ENCODE data around the gene CTTNBP2NL. TPM values are rescaled to one million over a fixed set of nuclear protein-coding genes. Genes with fewer than 3 reads are reported as not detected.
A peak's percentile ranks its signal among the peaks of the same experiment; 100 is the strongest.

Gene CTTNBP2NL
- polyA plus RNA-seq, 1 experiment, result 17.2 TPM

DNA sequence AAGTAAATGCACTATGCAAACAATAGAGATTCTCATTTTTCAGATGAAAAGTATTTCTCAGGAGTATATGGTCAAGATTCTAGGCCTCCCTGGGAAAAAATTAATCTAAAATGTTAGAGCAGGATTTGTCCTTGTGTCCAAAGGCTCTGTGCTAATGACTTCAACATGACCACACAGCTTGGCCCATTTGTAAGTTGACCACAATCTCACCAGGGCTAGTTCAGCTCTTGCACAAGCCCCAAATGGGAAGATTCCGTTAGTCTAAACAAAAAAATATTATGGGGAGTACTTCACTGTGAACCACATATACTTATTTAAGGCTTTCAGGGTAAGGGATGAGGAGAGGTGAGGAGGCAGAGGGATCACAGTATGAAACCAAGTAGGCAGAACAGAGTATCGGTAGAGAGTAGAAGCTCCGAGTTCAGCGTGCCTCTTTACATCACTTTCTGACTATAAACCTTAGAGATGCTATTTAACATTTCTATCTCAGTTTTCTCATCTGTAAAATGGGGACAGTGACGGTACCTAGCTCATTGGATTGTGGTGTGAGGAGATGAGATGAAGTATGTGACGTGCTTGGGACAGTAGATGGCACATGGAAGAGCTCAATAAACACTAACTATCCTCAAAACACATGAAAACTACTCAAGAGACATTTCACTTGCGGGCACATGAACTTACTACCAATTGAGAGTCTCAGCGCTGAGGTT is 37.8 kb upstream of the CTTNBP2NL start:
- no peak overlapping the region for H3K4me3 ChIP-seq (ENCODE audit: low read depth, low read length)
- peaks cover 21% of the 10 kb centered on the region for H3K27me3 ChIP-seq (ENCODE audit: control insufficient read depth, insufficient read depth, low read length)
- POLR2A ChIA-PET, result interaction anchor here (0.5 kb wide), 1 partner anchor 1139 kb away, joined by 9 read pairs; no protein-coding TSS in a partner anchor
- DNase-seq (ENCODE audit: low read depth), result peak; percentile 6
- TF ChIP-seq, protein P1, sequence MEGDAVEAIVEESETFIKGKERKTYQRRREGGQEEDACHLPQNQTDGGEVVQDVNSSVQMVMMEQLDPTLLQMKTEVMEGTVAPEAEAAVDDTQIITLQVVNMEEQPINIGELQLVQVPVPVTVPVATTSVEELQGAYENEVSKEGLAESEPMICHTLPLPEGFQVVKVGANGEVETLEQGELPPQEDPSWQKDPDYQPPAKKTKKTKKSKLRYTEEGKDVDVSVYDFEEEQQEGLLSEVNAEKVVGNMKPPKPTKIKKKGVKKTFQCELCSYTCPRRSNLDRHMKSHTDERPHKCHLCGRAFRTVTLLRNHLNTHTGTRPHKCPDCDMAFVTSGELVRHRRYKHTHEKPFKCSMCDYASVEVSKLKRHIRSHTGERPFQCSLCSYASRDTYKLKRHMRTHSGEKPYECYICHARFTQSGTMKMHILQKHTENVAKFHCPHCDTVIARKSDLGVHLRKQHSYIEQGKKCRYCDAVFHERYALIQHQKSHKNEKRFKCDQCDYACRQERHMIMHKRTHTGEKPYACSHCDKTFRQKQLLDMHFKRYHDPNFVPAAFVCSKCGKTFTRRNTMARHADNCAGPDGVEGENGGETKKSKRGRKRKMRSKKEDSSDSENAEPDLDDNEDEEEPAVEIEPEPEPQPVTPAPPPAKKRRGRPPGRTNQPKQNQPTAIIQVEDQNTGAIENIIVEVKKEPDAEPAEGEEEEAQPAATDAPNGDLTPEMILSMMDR (IDR thresholded peaks at IDR 0.05; ENCODE audit: insufficient read depth, low read depth, low read length), result no peak
- CTCF ChIA-PET, result interaction anchor here (0.5 to 10.1 kb wide), 22 partner anchors 9 to 367 kb away, joined by 3 to 139 read pairs (median 4); partner anchors contain the start of genes PPM1J and RHOC
- H3K36me3 ChIP-seq (ENCODE audit: control insufficient read depth, insufficient read depth, low read length), result no peaks in the 10 kb centered on the region

DNA sequence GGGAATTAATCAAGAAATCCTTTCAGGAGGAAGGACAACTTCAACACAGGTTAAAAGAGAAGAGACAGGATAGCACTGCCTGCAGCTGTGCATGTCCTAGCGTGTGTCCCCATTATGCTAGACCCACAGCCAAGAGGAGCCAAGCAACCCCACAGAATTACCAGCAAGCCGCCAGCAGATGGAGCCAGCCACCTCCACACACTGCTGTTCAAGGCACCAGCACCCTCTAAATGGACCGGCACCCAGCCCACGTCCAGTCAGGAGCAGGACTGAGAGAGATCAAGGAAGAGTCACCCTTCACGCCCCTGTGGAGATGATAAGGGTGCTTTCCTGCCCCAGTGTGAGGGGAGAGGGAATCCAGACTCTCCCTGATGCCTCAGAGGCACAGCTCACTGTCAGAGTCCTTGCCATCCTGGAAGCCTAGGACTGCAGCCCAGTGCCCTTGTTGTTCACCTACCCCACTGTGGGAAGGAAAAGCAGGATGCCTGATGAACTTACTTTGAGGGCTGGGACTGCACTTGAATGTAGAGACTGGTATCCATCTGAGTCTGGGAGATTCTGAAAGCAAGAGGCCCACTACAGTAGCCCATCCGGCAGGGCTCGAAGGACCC is 37.1 kb upstream of the CTTNBP2NL start:
- TF ChIP-seq, protein P1 (IDR thresholded peaks at IDR 0.05; ENCODE audit: insufficient read depth, low read depth, low read length), result peak; percentile 91
- Histone ChIP-seq H3K27me3 (ENCODE audit: control insufficient read depth, insufficient read depth, low read length) (peaks cover 21% of the 10 kb centered on the region), H3K4me3 (ENCODE audit: low read depth, low read length) (no peak overlapping the region), H3K36me3 (ENCODE audit: control insufficient read depth, insufficient read depth, low read length) (no peaks in the 10 kb centered on the region)
- ChIA-PET POLR2A (no interaction called here), CTCF (interaction anchor here (0.5 to 10.1 kb wide), 26 partner anchors 8 to 368 kb away, joined by 3 to 139 read pairs (median 4); partner anchors contain the start of genes PPM1J and RHOC)
- DNase-seq (ENCODE audit: low read depth), result no peak

DNA sequence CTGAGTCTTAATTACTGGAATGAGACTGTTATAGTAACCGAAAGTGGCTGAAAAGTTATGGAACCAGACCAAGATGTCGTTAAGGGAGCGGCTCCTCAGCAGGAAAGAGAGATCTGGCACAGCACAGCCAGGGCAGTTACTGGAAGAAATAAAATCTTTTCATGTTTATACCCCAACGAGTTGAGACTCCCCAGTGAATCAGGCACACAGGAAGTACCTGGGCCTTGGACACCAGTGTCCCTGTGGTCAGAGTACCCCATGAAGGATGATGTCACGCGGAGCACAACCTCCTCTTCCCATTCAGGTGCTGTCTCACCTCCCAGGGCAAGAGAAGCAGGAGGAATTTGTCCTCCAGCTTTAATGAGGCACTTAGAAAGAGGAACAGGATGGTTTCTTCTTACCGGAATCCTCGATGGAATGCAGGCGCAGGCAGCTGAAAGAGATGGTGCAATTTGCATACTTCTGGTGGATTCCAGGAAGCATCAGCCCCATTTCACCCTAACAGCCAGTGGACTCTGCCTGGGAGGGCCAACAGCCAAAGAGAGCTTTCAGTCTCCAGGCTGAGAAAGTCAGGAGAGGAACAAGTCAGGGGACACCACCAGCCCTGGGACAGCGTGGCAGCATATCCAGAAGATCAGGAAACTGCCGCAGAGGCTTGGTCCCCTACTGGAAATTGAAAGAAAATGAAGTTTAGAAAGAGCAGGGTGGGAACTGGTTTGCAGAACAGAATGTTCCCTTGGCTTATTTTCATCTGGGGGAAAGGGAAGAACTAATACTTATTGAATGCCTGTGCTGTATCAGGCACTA is 35.9 kb upstream of the CTTNBP2NL start:
- TF ChIP-seq, protein P1 (IDR thresholded peaks at IDR 0.05; ENCODE audit: insufficient read depth, low read depth, low read length), result no peak
- peak; percentile 59 for DNase-seq (ENCODE audit: low read depth)
- POLR2A ChIA-PET, result interaction anchor here (0.5 to 0.6 kb wide), 2 partner anchors 12 to 682 kb away, joined by 3 to 4 read pairs; no protein-coding TSS in a partner anchor
- peak overlapping the region; percentile 16; the same call in 1 of the 2 replicates for H3K4me3 ChIP-seq (ENCODE audit: low read depth, low read length)
- H3K36me3 ChIP-seq (ENCODE audit: control insufficient read depth, insufficient read depth, low read length), result no peaks in the 10 kb centered on the region
- H3K27me3 ChIP-seq (ENCODE audit: control insufficient read depth, insufficient read depth, low read length), result peaks cover 21% of the 10 kb centered on the region
- CTCF ChIA-PET, result interaction anchor here (1.0 to 10.1 kb wide), 9 partner anchors 7 to 251 kb away, joined by 3 to 139 read pairs (median 5); no protein-coding TSS in a partner anchor

DNA sequence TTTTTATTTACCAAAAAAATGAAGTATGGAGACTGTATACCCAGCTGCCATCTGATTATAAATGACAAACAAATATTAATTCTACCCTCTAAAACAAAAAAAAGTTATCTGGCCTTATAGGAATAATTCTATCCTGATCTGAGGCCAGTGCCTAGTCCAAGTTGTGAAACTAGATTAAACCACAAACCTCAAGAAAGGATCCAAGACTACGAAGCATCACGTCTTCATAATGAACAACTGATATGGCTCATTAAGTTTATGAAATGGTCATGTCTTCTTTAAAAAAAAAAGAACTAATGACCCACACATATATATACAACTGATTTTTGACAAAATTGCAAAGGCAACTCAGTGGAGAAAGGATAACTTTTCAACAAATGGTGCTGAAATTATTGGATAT is 32.4 kb upstream of the CTTNBP2NL start:
- ChIA-PET POLR2A (no interaction called here), CTCF (interaction anchor here (1.3 kb wide), 1 partner anchor 8 kb away, joined by 3 read pairs; no protein-coding TSS in a partner anchor)
- Histone ChIP-seq H3K27me3 (ENCODE audit: control insufficient read depth, insufficient read depth, low read length) (peaks cover 10% of the 10 kb centered on the region), H3K4me3 (ENCODE audit: low read depth, low read length) (no peak overlapping the region), H3K36me3 (ENCODE audit: control insufficient read depth, insufficient read depth, low read length) (no peaks in the 10 kb centered on the region)
- TF ChIP-seq, protein P1 (IDR thresholded peaks at IDR 0.05; ENCODE audit: insufficient read depth, low read depth, low read length), result no peak
- DNase-seq (ENCODE audit: low read depth), result no peak

All from BJ (cell line).